Hepatocyte (in vitro differentiated cells): ENCODE results near the gene DDX6. TPM values are rescaled to one million over a fixed set of nuclear protein-coding genes. Genes with fewer than 3 reads are reported as not detected.
"Not testable (repeated sequence)": the region's sequence is repeated elsewhere in the genome, so short reads cannot be mapped to it uniquely, and the experiment has no call there.

Experiments used
- DNase-seq: peaks from one replicate; pipeline ENCODE4 v3.0.0-alpha.2; 2016; ENCODE audit warnings: low spot score
- H2AFZ ChIP-seq: fragments of 200-600 bp; sonication (generic); 2 replicates; pipeline ENCODE4 v1.6.0; 2016; ENCODE audit warnings: antibody characterized with exemption, mild to moderate bottlenecking
- H3K27ac ChIP-seq: fragments of 200-600 bp; sonication (generic); 2 replicates; pipeline ENCODE4 v1.5.1; 2016; ENCODE audit warnings: mild to moderate bottlenecking
- H3K27me3 ChIP-seq: fragments of 200-600 bp; sonication (generic); 2 replicates; pipeline ENCODE4 v1.6.1; 2016
- H3K36me3 ChIP-seq: fragments of 200-600 bp; sonication (generic); replicated peaks from 2 replicates; pipeline ENCODE4 v1.5.1; 2016; ENCODE audit warnings: low read depth; ENCODE audit not compliant: insufficient read depth
- H3K4me1 ChIP-seq: fragments of 200-600 bp; sonication (generic); 2 replicates; pipeline ENCODE4 v1.5.1; 2016; ENCODE audit warnings: mild to moderate bottlenecking, moderate library complexity; ENCODE audit not compliant: insufficient read depth
- H3K4me2 ChIP-seq: fragments of 200-600 bp; sonication (generic); 2 replicates; pipeline ENCODE4 v1.6.0; 2016
- H3K4me3 ChIP-seq: fragments of 200-600 bp; sonication (generic); 2 replicates; pipeline ENCODE4 v1.5.1; 2016; ENCODE audit warnings: mild to moderate bottlenecking
- H3K79me2 ChIP-seq: fragments of 200-600 bp; sonication (generic); 2 replicates; pipeline ENCODE4 v1.6.0; 2017; ENCODE audit warnings: mild to moderate bottlenecking
- H3K9me2 ChIP-seq: fragments of 200-600 bp; sonication (generic); replicated peaks from 2 replicates; pipeline ENCODE4 v1.6.0; 2017; ENCODE audit warnings: mild to moderate bottlenecking; ENCODE audit not compliant: insufficient read depth
- H3K9me3 ChIP-seq: fragments of 200-600 bp; sonication (generic); 2 replicates; pipeline ENCODE4 v1.5.1; 2016; ENCODE audit warnings: low read depth, mild to moderate bottlenecking
- H4K20me1 ChIP-seq: fragments of 200-600 bp; sonication (generic); 2 replicates; pipeline ENCODE4 v1.6.0; 2016; ENCODE audit warnings: mild to moderate bottlenecking; ENCODE audit not compliant: insufficient read depth, poor library complexity, severe bottlenecking
- EZH2 ChIP-seq: fragments of 200-600 bp; sonication (generic); IDR thresholded peaks from 2 replicates; pipeline ENCODE4 v1.6.1; 2016; ENCODE audit warnings: antibody characterized with exemption, mild to moderate bottlenecking, borderline replicate concordance
- EZH2phosphoT487 ChIP-seq: fragments of 200-600 bp; sonication (generic); IDR thresholded peaks from one replicate; pipeline ENCODE4 v1.6.1; 2018; ENCODE audit warnings: antibody characterized with exemption, mild to moderate bottlenecking, low read depth, moderate library complexity; ENCODE audit not compliant: unreplicated experiment, severe bottlenecking
- WGBS: methylation state at CpG from one replicate; pipeline ENCODE4 v1.1.6; 2016; ENCODE audit warnings: low lambda C conversion rate; ENCODE audit errors: missing lambda C conversion rate; 5-methylcytosine and 5-hydroxymethylcytosine counted together
- polyA plus RNA-seq: library from polyadenylated mRNA; unstranded; fragments of >200 nt; fragmentation: Nextera tagmentation; extraction: Ambion mirVana; gene quantifications from 2 replicates; pipeline ENCODE4 v1.2.1, GENCODE V29; 2016
- total RNA-seq: library from RNA; depleted of rRNA; stranded (reverse); fragments of >200 nt; gene quantifications from 2 replicates; pipeline ENCODE4 v1.2.3, GENCODE V29; 2014
- TF ChIP-seq, protein P1 (sequence below): fragments of 200-600 bp; sonication (generic); IDR thresholded peaks from 2 replicates; pipeline ENCODE4 v1.5.1; 2016; ENCODE audit warnings: antibody characterized with exemption, mild to moderate bottlenecking; ENCODE audit not compliant: poor library complexity

Gene DDX6
- total and polyA plus RNA-seq, 2 experiments from 2014 or later: 16.4 to 122 TPM

GRCh38 chr11:118786657-118787056 lies 4.3 kb downstream of the DDX6 start:
- H3K4me1 ChIP-seq: peaks cover 34% of the 10 kb centered on the region
- H3K27me3 ChIP-seq: no peaks in the 10 kb centered on the region
- no peaks in the 10 kb centered on the region for H3K36me3 ChIP-seq
- peaks cover 94% of the 10 kb centered on the region for H3K79me2 ChIP-seq
- TF ChIP-seq, protein P1, sequence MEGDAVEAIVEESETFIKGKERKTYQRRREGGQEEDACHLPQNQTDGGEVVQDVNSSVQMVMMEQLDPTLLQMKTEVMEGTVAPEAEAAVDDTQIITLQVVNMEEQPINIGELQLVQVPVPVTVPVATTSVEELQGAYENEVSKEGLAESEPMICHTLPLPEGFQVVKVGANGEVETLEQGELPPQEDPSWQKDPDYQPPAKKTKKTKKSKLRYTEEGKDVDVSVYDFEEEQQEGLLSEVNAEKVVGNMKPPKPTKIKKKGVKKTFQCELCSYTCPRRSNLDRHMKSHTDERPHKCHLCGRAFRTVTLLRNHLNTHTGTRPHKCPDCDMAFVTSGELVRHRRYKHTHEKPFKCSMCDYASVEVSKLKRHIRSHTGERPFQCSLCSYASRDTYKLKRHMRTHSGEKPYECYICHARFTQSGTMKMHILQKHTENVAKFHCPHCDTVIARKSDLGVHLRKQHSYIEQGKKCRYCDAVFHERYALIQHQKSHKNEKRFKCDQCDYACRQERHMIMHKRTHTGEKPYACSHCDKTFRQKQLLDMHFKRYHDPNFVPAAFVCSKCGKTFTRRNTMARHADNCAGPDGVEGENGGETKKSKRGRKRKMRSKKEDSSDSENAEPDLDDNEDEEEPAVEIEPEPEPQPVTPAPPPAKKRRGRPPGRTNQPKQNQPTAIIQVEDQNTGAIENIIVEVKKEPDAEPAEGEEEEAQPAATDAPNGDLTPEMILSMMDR: no peak
- TF ChIP-seq EZH2 (no peak), EZH2phosphoT487 (no peak)
- no peak overlapping the region for H3K27ac ChIP-seq
- no peaks in the 10 kb centered on the region for H3K9me2 ChIP-seq
- no peak overlapping the region for H3K4me3 ChIP-seq
- H4K20me1 ChIP-seq: peaks cover 80% of the 10 kb centered on the region
- H2AFZ ChIP-seq: no peak overlapping the region
- H3K4me2 ChIP-seq: peak overlapping the region; percentile 93
- DNase-seq: no peak
- WGBS: 69% methylated on average over 2 of the region's 2 CpGs
- no peaks in the 10 kb centered on the region for H3K9me3 ChIP-seq

DNA sequence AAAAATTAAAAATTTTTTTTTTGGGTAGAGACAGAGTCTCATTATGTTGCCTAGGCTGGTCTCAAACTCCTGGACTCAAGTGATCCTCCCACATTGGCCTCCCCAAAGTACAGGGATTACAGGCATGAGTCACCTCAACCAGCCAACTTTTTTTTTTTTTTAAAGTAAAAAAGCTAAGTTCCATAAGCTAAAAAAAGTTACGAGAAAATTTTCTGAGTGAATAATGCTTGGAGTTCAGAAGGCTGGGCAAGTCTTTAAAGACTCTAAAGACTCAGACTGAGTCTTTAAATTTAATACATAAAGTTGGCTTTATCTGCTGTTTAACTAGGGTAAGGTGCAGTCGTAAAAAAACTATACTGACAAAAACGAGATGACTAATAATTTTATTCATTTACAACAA lies 5.6 kb downstream of the DDX6 start:
- Histone ChIP-seq H4K20me1 (peaks cover 92% of the 10 kb centered on the region), H3K4me1 (peaks cover 34% of the 10 kb centered on the region), H3K9me2 (no peaks in the 10 kb centered on the region), H3K4me2 (peak overlapping the region; percentile 93), H3K27me3 (no peaks in the 10 kb centered on the region), H2AFZ (no peak overlapping the region), H3K36me3 (no peaks in the 10 kb centered on the region), H3K79me2 (peaks cover 100% of the 10 kb centered on the region), H3K4me3 (no peak overlapping the region), H3K27ac (peak overlapping the region; percentile 1), H3K9me3 (no peaks in the 10 kb centered on the region)
- WGBS: 62% methylated on average over 3 of the region's 3 CpGs
- peak; percentile 17 for DNase-seq
- no peak for TF ChIP-seq EZH2
- TF ChIP-seq, protein P1: no peak
- no peak for TF ChIP-seq EZH2phosphoT487

DNA sequence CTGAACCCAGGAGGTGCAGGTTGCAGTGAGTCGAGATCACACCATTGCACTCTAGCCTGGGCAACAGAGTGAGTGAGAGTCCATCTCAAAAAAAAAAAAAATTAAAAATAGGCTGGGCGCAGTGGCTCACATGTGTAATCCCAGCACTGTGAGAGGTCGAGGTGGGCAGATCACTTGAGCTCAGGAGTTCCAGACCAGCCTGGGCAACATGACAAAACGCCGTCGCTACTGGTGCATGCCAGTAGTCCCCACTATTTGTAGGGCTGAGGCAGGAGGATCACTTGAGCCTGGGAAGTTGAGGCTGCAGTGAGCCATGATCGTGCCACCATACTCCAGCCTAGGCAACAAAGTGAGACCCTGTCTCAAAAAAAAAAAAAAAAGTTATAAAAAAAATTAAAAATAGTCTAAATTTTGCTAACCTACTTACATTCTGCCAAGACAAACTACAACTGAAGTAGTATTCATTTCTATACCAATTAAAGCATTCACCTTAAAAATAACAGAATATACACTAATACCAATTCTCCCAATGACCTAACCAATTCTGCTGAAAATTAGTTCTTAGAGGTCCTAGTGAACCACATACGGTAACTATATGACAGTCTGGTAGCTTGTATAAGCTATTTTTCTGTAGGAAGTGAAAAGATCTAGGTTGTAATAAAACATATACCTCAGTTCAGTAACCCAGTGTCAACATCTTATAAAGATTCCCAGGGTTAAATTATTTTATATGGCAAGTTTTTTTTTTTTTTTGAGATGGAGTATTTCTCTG lies 7.1 kb downstream of the DDX6 start:
- H4K20me1 ChIP-seq: peaks cover 99% of the 10 kb centered on the region
- H3K4me2 ChIP-seq: no peak overlapping the region
- no peak for DNase-seq
- peaks cover 4% of the 10 kb centered on the region for H3K36me3 ChIP-seq
- WGBS: 89% methylated on average over 8 of the region's 8 CpGs
- TF ChIP-seq EZH2phosphoT487: no peak
- no peak for TF ChIP-seq EZH2
- TF ChIP-seq, protein P1: no peak
- H3K79me2 ChIP-seq: peaks cover 100% of the 10 kb centered on the region
- no peak overlapping the region for H2AFZ ChIP-seq
- no peaks in the 10 kb centered on the region for H3K9me2 ChIP-seq
- H3K4me3 ChIP-seq: no peak overlapping the region
- H3K4me1 ChIP-seq: peaks cover 31% of the 10 kb centered on the region
- no peaks in the 10 kb centered on the region for H3K27me3 ChIP-seq
- H3K27ac ChIP-seq: no peak overlapping the region
- H3K9me3 ChIP-seq: no peaks in the 10 kb centered on the region

DNA sequence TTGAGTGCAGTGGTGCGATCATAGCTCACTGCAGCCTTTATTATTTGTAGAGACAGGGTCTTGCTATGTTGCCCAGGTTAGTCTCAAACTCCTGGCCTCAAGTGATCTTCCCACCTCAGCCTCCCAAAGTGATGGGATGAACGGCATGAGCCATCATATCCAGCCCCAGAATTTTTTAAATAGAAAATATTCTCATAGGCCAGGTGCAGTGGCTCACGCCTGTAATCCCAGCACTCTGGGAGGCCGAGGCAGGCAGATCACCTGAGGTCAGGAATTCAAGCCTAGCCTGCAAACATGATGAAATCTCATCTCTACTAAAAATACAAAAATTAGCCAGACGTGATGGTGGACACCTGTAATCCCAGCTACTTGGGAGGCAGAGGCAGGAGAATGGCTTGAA lies 7.6 kb downstream of the DDX6 start:
- not testable (repeated sequence) for H3K27ac ChIP-seq, DNase-seq, H3K4me2 ChIP-seq, H3K36me3 ChIP-seq, H3K27me3 ChIP-seq, H2AFZ ChIP-seq, H3K9me3 ChIP-seq, H3K4me3 ChIP-seq, H3K9me2 ChIP-seq
- H3K4me1 ChIP-seq: peaks cover 26% of the 10 kb centered on the region
- WGBS: 95% methylated on average over 5 of the region's 5 CpGs
- peaks cover 100% of the 10 kb centered on the region for H3K79me2 ChIP-seq
- peaks cover 99% of the 10 kb centered on the region for H4K20me1 ChIP-seq
